Superior temporal gyrus (tissue), 1 donor: ENCODE measurements around the gene TCEA3.

Experiments used
- DNase-seq: peaks from one replicate; pipeline ENCODE4 v3.0.0-alpha.2; 2016; ENCODE audit errors: extremely low spot score

The TCEA3 gene

GRCh38 chr1:23421343-23421742, 3.2 kb downstream of the TCEA3 start:
- DNase-seq, result no peak

DNA sequence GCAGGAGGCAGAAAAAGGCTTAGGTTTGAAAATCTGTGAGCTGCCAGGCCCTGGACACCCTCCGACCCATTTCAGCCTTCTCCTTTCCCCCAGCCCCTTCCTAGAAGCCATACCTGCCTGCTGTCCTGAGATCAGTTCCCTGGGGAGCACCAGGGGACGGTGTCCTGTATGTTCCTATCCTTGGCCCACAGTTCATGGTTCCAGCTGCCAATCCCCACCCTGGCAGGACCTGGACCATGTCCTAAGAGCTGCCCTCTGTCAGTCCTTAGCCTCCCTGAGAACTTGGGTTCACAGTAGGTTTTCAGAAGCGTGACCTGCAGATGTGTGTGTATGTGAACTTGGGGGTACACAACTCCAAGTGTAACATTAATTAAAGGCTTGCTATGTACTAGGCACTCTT, 3.8 kb downstream of the TCEA3 start:
- no peak for DNase-seq

GRCh38 chr1:23419180-23419579, 5.4 kb downstream of the TCEA3 start:
- no peak for DNase-seq

- DNase-seq, result no peak
Observed at GRCh38 chr1:23417570-23417969, 7.0 kb downstream of the TCEA3 start.

- no peak for DNase-seq
Observed at GRCh38 chr1:23416964-23417363, 7.6 kb downstream of the TCEA3 start.

DNA sequence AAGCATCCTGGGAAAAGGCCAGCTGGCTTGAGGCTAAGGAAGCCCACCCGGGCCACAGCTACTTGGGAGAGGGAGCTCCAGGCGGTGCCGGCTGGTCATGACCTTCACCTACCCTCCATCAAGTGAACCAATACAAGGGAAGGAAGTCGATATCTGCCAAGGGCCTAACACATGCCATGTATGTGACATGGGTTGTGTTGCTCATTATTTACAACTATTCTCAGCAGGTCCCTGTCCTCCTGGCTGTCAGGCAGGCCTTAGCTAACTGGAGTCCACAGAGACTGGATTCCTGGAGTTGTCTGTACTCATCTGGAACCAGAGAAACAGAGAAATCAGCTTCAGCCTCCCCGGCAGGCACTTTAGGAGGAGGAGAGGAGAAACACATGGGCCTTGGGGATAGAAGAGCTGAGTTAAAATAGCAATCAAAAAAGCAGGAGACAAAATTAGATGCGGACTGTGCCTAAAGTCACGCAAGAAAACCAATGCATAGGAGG, 15.7 kb downstream of the TCEA3 start:
- no peak for DNase-seq

DNA sequence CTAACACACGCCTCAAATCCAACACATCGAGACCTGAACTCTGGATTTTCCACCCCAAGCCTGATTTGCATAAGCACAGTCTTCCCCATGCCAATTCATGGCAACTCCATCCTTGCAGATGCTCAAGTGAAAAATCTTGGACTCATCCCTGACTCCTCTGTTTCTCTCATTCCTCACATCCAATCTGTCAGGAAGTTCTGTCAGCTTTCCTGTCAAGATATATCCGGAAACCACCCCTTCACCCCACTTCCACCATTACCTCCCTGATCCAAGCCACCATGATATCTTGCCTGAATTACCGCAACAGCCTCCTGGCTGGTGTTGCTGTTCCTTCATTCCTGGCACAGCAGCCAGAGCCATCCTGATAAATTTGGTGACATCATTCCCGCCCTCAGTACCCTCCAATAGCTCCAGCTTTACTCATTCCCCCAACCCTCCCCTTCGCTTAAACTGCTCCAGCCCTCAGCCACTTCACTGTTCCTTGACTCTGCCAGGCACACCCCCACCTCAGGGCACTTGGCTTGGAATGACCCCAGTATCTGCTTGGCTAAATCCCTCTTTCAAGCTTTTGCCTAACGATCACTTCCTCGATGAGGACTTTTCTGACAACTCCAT, 17.4 kb downstream of the TCEA3 start:
- no peak for DNase-seq

GRCh38 chr1:23405946-23406345, 18.6 kb downstream of the TCEA3 start:
- no peak for DNase-seq

DNA sequence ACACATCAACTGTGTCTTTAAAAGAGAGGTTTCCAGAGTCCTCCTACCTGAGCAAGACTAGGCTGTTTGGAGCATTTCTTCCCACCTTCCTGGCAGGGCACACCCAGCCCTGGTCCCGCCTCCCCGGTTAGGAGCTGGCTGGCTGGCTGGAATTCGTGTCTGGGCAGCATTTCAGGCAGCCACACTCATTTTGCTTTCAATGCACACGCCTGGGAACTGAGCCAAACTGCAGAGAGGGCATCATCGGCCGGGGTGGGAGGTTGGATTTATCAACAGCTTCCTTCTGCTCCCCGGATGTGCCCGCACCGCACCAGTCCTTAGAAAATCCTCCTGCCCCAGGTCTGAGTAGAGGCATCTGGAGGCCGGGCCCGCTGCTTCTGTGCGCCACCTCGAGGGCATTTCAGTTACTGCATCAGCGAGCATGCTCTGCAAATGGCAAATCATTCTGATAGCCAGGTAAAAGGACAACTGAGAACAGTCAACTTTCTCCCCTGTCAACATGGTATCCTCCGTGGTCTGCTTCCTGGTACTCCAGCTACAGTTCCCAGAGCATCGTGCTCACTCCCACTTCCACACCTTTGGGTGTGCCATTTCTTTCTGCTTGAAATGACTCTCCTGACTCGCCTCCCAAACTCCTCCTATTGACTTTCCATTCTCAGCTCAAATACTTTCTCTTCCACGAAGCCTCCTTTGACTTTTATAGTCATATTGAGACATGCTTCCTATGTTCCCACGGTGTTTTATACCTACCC, 20.6 kb downstream of the TCEA3 start:
- peak; percentile 87 for DNase-seq

GRCh38 chr1:23403355-23403734, 21.2 kb downstream of the TCEA3 start:
- DNase-seq, result no peak

- no peak for DNase-seq
Observed at GRCh38 chr1:23403038-23403336, 21.6 kb downstream of the TCEA3 start.

- no peak for DNase-seq
Observed at GRCh38 chr1:23402286-23403037, 22.1 kb downstream of the TCEA3 start.

DNA sequence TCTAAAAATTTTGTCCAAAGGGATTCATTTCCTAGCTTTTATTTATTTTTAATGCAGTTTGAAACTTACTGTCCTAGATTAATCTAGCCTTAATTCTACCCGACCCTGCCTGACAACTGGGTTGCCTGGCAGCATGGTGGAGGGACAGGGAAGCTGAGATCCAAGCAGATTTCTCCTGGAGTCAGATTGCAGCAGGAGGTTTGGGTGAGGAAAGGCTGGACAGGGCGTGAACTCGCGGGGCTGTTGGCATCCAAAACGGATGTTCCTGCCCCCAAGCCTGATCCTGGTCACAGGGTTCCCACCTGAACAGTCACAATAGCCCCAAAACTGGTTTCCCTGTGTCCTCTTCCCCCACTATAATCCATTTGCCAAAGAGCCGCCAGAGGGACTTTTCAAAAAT, 23.2 kb downstream of the TCEA3 start:
- no peak for DNase-seq

DNA sequence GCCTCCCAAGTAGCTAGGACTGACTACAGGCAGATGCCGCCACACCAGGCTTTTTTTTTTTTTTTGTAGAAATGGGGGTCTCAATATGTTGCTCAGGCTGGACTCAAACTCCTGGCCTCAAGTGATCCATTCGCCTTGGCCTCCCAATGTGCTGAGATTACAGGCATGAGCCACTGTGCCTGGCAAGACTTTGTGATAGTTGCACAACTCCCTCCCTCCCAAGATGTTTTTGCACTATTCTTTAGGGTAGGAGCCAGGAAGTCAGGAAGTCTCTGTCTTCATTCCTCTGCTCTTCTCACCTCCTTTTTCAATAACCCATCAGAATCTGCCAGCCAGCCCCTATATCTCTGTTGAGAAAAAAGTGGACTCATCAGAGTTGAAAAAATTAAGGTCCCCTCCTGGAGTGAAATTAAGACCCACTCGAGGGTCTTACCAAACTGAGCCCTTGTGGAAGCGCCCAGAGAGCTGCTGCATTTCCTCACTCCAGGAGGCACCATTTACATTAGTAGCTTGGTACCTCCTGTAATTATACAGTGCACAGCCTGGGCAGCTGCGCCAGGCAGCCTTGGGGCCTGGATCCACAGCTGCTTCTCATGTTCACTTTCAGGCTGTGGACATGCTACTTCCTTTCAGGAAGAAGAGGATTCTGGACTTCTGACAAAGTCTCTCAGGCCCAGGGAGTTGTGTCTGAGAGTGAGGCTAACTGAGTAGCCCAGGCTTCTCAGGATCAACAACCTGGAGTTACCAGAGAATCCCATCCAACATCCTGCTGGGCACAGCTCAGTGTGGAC, 24.0 kb downstream of the TCEA3 start:
- DNase-seq, result no peak

DNA sequence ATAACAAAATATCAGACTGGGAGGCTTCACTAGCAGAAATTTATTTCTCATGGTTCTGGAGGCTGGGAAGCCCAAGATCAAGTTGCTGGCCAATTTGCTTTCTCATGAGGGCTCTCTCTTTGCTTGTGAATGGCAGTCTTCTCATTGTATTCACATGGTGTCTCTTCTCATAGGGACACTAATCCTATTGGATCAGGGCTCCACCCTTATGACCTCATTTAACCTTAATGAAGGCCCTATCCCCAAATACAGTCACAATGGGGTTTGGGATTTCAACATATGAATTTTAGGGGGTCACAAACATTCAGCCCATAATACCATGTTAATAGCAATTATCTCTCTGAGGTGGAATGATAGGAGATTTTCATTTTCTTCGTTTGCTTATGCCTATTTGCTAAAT, 25.3 kb downstream of the TCEA3 start:
- DNase-seq, result no peak

GRCh38 chr1:23397908-23398307, 26.6 kb downstream of the TCEA3 start:
- no peak for DNase-seq

DNA sequence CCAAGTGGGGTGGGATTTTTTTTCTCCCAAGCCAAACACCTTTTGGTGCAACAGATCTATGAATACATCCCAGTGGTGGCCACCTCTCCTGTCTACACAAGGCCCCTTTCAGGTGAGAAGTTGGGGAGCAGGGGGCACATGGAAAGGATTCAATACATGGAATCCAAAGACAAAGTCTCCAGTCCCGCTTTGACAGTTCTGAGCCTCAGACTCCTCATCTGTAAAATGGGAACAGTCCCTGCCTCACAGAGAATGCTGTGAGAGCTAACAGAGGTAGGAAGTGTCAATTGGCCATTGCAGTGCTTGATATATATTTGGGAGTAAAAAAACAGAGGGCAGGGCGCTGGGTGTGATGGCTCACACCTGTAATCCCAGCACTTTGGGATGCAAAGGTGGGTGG, 28.2 kb downstream of the TCEA3 start:
- DNase-seq, result no peak

DNA sequence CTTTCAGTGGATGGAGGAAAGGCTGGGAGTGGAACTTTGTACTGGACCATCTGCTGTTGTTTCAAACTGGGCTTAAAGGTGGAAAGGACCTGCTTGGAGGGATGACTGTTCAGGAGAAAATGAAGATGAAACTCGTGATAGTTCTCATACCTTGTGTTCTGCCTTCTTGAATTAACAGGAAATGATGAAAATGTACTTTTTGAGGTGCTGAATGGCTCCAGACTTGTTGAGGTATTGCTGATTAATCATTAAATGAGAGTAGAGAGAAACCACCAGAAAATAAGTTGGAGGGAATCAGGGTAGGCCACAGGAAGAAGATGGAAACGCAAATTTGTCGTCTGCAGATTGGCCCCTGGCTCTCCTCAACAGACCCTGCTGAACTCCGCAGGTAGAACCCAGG, 28.7 kb downstream of the TCEA3 start:
- DNase-seq, result no peak

DNA sequence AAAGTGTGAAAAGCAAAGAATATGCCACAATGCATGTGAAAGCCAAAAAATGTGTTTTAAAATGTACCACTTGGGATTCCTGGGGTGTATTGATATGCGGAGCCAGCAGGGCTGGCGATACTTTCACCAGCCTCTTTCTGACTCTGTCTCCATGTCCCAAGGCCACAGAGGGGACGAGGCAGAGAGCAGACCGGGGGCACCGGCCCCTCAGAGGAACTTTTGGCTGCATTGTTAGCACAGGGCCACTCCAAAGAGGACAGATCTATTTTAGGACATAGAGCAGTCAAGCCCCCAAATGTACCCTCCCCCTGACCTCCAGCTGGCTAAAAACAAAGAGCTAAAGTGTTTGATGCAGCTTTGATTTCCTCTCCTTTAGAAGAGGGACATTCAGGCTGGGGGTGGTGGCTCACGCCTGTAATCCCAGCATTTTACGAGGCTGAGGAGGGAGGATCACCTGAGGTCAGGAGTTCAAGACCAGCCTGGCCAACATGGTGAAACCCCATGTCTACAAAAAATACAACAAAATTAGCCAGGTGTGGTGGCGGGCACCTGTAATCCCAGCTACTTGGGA, 29.3 kb downstream of the TCEA3 start:
- no peak for DNase-seq

DNA sequence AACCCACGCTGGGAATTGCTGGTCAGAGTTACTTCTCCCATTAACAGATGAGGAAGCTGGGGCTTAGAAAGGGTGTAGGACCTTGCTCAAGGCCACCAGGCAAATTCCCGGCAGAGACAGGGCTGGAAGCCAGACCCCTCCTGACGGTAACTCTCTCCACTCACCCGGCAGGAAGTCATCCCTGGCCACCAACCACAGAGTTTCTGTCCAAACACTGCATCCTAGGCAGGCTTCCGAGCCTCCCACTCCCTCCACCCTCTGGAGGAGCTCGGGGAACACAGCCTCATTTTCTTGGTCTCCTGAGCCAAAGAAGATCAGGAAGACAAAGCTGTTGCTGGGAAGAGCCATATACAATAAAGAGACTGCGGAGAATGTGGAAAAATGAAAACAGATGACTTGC, 29.9 kb downstream of the TCEA3 start:
- DNase-seq, result no peak

DNA sequence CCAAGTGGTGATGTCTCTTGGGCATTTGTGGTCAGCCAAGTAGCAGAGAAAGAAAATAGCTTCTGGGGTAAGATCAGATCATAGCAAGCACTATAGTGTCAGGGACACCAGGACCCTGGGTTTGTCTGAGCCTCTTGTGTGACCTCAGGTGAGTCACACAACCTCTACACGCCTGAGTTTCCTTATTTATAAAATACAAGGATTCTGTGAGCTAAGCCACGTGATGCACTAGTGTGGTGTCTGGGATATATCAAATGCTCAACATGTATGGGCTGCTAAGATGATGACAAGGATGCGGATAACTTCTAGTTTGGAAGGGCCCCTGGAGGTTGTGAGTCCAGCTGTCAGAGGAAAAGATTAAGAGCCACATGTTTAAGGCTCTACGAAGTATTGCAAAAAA, 30.4 kb downstream of the TCEA3 start:
- no peak for DNase-seq

DNA sequence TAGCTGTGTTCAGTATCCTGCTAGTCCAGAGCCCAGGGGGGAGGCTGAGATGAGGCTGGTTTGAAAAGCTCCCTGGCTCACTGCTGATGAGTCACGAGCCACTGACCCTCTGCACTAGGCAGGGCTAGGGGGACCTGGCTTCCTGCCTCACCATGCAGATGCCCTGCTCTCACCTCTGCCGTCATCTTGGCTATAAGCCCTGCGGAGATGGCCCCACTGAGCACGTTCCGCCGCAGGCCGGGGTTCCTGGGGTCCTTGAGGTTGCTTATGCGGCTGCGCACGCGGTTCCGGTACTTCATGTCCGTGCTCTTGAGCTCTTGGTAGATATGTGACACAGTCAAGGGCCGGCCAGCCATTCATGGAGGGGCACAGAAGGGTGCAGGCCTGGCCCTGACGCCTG, 30.8 kb downstream of the TCEA3 start:
- DNase-seq, result no peak
